Superior temporal gyrus (tissue), 1 donor: Measurements from ENCODE around the gene LRRFIP1.

ENCODE experiments used
- DNase-seq: peaks from one replicate; pipeline ENCODE4 v3.0.0-alpha.2; 2016; ENCODE audit errors: extremely low spot score

The LRRFIP1 gene

DNA sequence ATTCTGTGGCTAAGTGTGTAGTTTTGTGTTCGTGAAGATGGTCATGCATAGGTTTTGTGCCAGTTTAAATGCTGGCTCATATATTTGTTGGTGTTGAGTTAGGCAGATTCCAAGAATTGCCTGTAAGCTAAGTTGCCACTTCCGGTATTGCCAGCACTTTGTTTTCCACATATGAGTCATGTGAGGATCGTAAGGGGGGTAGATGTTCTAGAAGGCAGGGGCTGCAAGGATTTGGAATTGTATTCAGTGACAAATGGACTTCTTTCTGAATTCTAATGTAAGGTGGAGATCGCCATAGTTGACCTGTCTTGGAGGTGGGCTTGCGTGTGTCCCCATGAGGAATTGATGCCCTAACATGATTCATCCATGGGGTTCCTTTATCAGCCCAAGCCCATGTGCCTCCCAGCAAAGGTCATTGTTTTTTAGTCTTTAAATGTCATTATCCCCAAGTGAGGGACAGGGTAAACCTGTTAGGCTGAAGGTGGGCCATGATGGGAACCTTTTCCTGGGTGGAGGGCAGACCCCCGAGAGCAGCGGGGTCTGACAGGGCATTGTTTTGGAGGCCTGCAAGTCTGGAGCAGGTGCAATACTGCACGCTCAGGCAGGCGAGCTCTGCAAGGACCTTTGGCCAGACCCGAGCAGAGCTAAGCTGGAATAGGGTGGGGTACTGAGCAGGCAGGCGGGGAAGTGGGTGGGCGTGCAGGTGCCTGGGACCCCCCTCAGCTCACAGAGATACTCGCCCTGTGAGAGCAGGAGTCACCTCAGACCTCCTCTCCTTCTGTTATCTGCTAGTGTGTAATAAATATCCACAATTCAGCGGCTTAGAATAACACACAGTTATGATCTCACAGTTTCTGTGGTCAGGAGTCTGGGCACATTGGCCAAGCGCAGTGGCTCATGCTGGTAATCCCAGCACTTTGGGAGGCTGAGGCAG, 77.4 kb downstream of the LRRFIP1 start:
- DNase-seq: no peak

- no peak for DNase-seq
These were observed 78.9 kb downstream of the LRRFIP1 start for GRCh38 chr2:237706257-237706656.

GRCh38 chr2:237708065-237708398, 80.6 kb downstream of the LRRFIP1 start:
- no peak for DNase-seq

DNA sequence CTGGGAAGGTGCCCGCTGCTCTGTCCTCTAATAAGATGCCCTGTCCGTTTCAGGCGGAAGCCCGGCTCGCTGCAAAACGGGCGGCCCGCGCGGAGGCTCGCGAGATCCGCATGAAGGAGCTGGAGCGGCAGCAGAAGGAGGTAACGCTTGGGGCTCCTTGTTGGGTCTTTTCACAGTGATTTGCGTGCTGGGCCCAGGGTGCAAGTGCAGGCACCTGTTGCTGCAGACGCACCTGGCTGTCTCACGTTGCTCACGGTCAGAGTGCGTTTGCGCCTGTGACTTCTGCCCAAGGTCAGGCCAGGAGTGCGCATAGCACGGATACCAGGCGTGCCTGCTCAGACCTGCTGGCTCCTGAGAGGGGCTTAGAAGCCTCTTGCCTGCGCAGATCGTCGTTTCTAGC, 81.1 kb downstream of the LRRFIP1 start:
- no peak for DNase-seq

GRCh38 chr2:237708961-237709360, 81.6 kb downstream of the LRRFIP1 start:
- no peak for DNase-seq

DNA sequence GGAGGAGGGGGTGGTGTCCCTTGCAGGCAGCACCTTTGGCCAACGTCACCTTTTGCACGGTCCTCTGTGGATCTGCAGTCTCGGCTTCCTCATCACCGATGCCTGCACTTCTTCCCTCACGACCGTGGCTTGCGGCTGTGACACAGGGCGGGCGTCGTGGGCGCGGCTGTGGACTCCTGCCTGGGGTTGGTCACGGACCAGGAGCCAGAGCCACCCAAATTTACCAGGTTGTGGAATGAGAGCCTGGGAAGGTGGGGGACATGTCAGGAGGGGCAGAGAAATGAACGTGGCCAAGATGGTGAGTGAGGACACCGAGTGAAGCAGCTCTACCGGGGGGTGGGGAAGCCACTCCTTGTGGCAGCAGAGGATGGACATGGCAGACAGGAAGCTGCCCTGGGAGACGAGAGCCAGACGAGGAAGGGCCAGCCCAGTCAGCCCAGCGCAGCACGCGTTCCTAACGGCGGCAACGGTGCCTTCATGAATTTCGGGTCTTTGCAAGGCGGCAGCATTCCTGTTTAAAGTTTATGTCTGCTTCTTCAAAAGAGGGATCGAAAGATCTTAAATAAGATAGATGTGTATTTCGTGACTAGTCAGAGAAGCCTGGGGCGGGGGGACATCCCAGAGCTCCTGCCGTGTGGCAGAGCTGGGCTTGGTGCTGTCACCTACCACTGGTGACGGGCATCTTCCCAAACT, 84.2 kb downstream of the LRRFIP1 start:
- no peak for DNase-seq

DNA sequence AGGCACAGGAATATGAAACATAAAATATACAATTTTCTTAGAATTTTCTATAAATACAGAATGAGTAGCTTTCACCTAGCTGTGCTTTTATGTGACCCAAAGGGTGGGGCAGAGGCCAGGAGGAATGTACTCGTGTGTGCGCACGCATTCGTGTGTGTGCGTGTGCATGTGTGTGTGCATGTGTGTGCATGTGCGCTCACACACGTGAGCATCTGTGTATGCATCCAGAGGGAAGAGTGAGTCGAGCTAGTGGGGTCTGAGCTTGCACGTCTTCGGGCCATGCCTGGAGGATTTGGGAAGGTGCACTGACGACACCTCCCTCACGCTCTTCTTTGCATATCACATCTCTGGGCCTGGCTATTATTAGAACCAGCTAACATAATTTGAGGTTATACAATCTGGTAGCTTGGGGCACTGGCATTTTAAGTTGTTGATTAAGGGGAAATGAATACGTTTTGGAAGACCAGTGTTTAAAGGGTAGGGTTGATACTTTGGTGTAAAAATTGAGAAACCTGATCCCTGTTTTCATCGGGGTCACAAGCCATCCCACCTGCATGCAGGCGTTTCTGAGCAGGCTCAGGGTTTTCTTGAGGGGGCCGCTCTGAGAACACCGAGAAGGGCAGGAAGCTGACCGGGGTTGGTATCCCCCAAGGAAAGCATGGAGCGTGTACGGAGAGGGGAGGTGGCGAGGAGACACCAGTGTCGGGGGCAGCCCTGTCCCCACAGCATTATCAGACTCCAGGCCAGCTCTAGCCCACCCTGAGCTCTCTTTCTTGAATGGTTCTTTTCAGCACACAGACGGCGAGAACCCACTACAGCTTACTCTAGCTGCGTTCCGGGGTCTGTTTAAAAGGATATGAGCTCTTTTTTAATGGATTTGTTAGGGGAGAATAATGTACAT, 85.3 kb downstream of the LRRFIP1 start:
- no peak for DNase-seq

DNA sequence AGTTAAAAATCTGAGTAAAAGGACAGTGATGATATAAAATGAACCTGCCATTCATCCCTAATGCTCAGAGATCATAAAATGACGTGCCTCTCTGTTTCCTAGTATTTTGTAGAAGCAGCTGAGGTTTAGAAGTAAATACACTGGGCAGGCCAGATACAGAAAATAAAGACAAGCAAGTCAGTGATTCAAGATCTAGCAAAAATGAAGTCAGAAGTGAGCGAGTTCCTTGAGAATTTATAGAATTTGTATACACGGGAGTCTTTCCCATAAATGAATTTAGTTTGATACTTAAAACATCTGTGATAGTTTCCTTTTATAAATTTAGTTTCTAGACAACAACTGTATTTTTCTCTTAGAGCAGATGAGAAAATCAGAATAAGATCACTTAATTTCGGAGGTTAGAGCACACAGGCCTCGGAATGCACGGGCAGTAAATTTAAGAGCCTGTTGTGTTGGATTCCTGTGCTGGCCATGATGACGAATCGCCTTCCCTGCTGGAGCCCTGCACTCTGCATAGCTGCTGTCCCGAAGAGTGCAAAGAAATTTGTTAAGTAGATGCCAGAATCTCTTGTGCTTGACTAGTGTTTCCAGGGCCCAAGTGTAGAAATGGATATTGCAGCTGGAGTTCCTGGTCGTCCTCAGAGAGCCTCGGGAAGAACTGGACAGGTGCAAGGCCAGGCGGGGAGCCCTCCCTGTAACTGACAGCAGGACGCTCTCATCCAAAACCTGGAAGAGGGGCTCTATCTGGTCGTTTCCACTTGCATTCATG, 87.5 kb downstream of the LRRFIP1 start:
- no peak for DNase-seq

DNA sequence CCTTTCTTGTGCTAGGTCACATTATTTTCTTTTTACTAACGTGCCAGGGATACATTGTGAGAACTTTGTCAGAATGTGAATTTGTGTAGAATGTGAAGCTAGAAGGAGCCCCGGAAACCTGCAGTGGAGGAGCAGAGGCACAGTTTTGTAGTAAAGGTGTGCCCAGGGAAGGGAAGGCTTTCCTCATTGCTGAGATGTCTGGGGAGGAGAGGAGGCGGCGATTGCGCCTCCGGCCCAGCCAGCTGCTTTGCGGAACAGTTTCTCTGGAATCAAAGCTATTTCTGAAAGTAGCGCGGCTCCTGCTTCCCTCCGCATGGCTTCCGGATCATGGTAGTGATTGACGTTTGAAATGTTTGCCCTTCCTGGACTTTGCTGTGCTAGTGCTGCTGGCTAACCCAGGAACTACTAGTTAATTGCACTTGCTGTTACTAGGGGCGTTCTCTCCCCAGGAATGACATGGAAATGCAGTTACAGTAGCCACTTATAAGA, 88.1 kb downstream of the LRRFIP1 start:
- no peak for DNase-seq

GRCh38 chr2:237716011-237716410, 88.6 kb downstream of the LRRFIP1 start:
- no peak for DNase-seq

GRCh38 chr2:237717366-237718276, 90.2 kb downstream of the LRRFIP1 start:
- no peak for DNase-seq

DNA sequence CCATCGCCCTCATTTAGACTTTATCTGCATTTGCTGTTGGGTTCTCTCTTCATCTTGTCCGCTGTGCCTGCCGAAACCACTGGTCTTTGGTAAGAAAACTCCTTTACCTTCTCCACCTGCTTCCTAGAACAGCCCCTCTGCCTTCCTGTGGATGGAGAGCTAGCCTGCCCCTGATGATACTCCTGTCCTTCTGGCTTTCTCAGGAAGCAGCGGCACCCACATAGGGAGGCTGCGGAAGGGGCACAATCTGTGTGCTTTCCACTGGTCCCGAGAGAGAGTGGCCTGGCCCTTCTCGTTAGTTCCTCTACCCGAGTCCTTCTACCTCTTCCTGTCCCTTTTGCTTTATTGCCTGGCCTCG, 90.9 kb downstream of the LRRFIP1 start:
- no peak for DNase-seq

DNA sequence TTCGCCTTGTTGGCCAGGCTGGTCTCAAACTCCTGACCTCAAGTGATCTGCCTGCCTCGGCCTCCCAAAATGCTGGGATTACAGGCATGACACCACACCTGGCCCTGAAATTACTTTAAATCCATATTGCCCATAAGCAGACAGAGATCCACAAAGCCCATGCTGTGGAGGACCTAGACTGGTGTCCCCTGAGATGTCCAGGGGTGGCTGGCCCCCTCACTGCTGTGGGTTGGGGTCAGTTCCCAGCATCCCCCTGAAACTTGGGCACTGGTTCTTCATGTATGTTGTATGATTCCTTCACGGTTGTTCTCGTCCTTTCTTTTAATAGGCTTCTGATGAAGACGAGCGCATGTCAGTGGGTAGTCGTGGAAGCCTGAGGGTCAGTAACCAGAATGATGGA, 93.1 kb downstream of the LRRFIP1 start:
- DNase-seq: no peak

- no peak for DNase-seq
These were observed 93.6 kb downstream of the LRRFIP1 start for GRCh38 chr2:237720957-237721356.

GRCh38 chr2:237721458-237721857, 94.1 kb downstream of the LRRFIP1 start:
- DNase-seq: no peak

DNA sequence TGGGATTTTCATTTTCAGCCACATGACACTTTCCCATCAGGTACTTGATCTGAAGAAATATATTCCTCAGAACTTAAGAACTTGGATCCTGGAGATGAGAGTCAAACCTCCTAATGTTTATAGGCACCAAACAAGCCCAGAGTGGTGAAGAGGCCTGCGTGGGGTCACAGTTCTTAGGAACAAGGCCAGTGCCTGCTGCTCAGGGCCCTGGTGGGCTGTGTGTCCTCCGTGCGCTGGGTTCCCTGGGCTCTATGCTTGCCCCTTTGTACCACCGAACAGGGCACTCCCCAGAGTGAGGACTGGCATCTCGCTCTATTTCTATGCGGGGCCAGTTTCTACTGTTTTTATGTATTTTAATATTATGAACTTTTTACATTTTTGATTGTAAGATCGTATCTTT, 95.2 kb downstream of the LRRFIP1 start:
- no peak for DNase-seq

GRCh38 chr2:237723023-237723422, 95.6 kb downstream of the LRRFIP1 start:
- DNase-seq: no peak

DNA sequence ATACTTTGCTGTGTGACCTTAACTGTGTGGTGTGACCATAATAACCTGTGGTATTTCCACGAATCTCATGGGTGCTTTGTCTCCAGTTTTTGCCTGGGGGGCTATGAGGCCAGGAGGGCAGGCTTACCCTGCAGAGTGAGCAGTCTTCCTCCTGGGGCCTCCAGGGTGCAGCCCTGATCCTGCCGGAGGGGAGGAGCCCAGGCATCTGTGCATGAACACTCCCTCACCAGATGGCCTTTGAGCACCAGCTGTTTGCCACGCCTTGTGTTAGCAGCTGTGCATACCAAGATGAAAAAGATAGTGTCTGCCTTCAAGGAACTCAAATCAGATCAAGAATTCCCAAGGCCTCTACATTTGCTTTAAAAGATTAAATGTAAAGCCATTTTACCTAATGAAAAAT, 96.2 kb downstream of the LRRFIP1 start:
- no peak for DNase-seq

DNA sequence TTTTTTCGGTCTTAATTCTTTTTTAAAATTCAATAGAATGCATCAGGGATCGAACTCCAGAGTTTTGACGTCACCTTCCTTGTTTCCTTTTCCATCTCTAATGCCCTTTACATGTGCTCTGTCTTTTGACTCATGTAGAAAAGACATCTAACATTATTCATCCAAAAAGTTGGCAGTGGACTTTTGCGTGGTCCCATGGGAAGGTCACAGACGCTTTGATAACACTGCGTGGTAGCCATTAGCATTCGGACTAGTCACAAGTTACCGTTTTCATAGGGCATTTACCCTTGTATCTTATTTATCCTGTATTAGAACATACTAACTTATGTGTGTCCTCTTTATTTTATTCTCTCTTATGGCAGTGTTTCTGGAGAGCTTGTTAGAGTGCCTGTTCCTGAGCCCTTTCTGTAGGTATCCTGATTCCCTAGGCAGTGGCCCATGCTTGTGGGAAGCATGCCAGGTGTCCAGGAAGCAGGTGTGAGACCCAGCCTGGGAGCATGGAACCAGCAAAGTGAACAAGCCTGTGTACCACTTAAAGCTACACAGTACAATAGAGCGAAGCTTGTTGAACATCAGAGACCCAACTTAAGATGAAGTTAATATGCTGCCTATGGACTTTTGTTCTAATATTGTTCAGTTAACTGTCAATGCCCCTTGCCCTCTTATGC, 97.6 kb downstream of the LRRFIP1 start:
- no peak for DNase-seq

GRCh38 chr2:237725661-237726060, 98.3 kb downstream of the LRRFIP1 start:
- no peak for DNase-seq
